HEK293 (cell line): ENCODE results near the gene ZNF146.
A peak's percentile ranks its signal among the peaks of the same experiment; 100 is the strongest.

Source experiments
- CTCF ChIA-PET: fragments of 350-600 bp; formaldehyde crosslinking; extraction: SDS; loops from one replicate; lab custom pipeline; 2021; ENCODE audit warnings: antibody characterized with exemption; lab: Yijun Ruan, JAX
- POLR2A ChIA-PET: fragments of 300-600 bp; formaldehyde crosslinking; extraction: SDS; loops from one replicate; lab custom pipeline; 2020; ENCODE audit warnings: antibody characterized with exemption, inconsistent platforms; lab: Yijun Ruan, JAX
- H3K27ac ChIP-seq: fragments of 200-500 bp; sonication (Bioruptor generic); 2 replicates; pipeline ENCODE4 v1.5.1; 2014; ENCODE audit warnings: low read depth, low read length, control low read depth, inconsistent platforms; ENCODE audit errors: extremely low read depth
- H3K36me3 ChIP-seq, 2 experiments: fragments of 200-500 bp in 1 of 2; sonication (Bioruptor generic) in 1 of 2; 1 replicate in 1 of 2; 2 replicates in 1 of 2; pipeline ENCODE4 v1.5.1; 2014 to 2017; ENCODE audit warnings: inconsistent platforms in 2 of 2, low read length in 2 of 2; ENCODE audit not compliant: control insufficient read depth in 2 of 2, insufficient read depth in 1 of 2
- H3K4me1 ChIP-seq: fragments of 200-500 bp; sonication (Bioruptor generic); 2 replicates; pipeline ENCODE4 v1.5.1; 2014; ENCODE audit warnings: mild to moderate bottlenecking, low read length, inconsistent platforms; ENCODE audit not compliant: control insufficient read depth, insufficient read depth
- H3K4me3 ChIP-seq: 2 replicates; pipeline ENCODE4 v1.5.1; 2011; ENCODE audit warnings: low read depth, mild to moderate bottlenecking, control low read depth, low read length, moderate library complexity
- H3K9me3 ChIP-seq: fragments of 200-500 bp; sonication (Bioruptor generic); 2 replicates; pipeline ENCODE4 v1.5.1; 2014; ENCODE audit warnings: low read depth, low read length, inconsistent platforms; ENCODE audit not compliant: control insufficient read depth, insufficient read depth
- KLF10 ChIP-seq: fragments of 450-650 bp; IDR thresholded peaks from 2 replicates; pipeline ENCODE4 v1.5.1; 2018; ENCODE audit warnings: missing biosample characterization, mild to moderate bottlenecking, missing genetic modification characterization
- KLF8 ChIP-seq: fragments of 450-650 bp; formaldehyde crosslinking; IDR thresholded peaks from 2 replicates; pipeline ENCODE4 v1.5.1; 2016; ENCODE audit warnings: missing biosample characterization, missing genetic modification characterization
- PRDM1 ChIP-seq: fragments of 450-650 bp; formaldehyde crosslinking; IDR thresholded peaks from 2 replicates; pipeline ENCODE4; 2016; ENCODE audit warnings: missing biosample characterization, missing genetic modification characterization
- SCRT2 ChIP-seq: fragments of 450-650 bp; formaldehyde crosslinking; IDR thresholded peaks from 2 replicates; pipeline ENCODE4 v1.5.1; 2016; ENCODE audit warnings: missing biosample characterization, missing genetic modification characterization
- SP3 ChIP-seq: fragments of 450-650 bp; formaldehyde crosslinking; IDR thresholded peaks from 2 replicates; pipeline ENCODE4 v1.5.1; 2016; ENCODE audit warnings: missing biosample characterization, missing genetic modification characterization
- TSHZ1 ChIP-seq: fragments of 450-650 bp; formaldehyde crosslinking; IDR thresholded peaks from 2 replicates; pipeline ENCODE4 v1.5.1; 2016; ENCODE audit warnings: missing biosample characterization, missing genetic modification characterization, borderline replicate concordance
- ZNF146 ChIP-seq: fragments of 450-650 bp; formaldehyde crosslinking; IDR thresholded peaks from 2 replicates; pipeline ENCODE4 v1.5.1; 2016; ENCODE audit warnings: missing biosample characterization, missing genetic modification characterization
- ZNF157 ChIP-seq: fragments of 450-650 bp; formaldehyde crosslinking; IDR thresholded peaks from 2 replicates; pipeline ENCODE4 v1.5.1; 2016; ENCODE audit warnings: missing biosample characterization, missing genetic modification characterization
- ZNF266 ChIP-seq: fragments of 450-650 bp; formaldehyde crosslinking; IDR thresholded peaks from 2 replicates; pipeline ENCODE4 v1.5.1; 2016; ENCODE audit warnings: missing biosample characterization, missing genetic modification characterization, low read depth
- ZNF274 ChIP-seq, 2 experiments: fragments of 200-500 bp in 1 of 2; fragments of 450-650 bp in 1 of 2; sonication (Bioruptor generic) in 1 of 2; formaldehyde crosslinking in 1 of 2; IDR thresholded peaks; 2 replicates each; pipeline versions ENCODE4 v1.5.1 to v1.6.1; 2014 to 2016; ENCODE audit warnings: borderline replicate concordance in 1 of 2, inconsistent platforms in 1 of 2, low read length in 1 of 2, missing biosample characterization in 1 of 2, missing genetic modification characterization in 1 of 2
- ZNF391 ChIP-seq: fragments of 450-650 bp; formaldehyde crosslinking; IDR thresholded peaks from 2 replicates; pipeline ENCODE4 v1.5.1; 2016; ENCODE audit warnings: low read depth, missing biosample characterization, missing genetic modification characterization, borderline replicate concordance
- ZNF654 ChIP-seq: fragments of 450-650 bp; formaldehyde crosslinking; IDR thresholded peaks from 2 replicates; pipeline ENCODE4 v1.5.1; 2016; ENCODE audit warnings: low read depth, missing biosample characterization, missing genetic modification characterization
- ZNF768 ChIP-seq: fragments of 450-650 bp; formaldehyde crosslinking; IDR thresholded peaks from 2 replicates; pipeline ENCODE4 v1.5.1; 2018; ENCODE audit warnings: missing biosample characterization, mild to moderate bottlenecking, missing genetic modification characterization
- TF ChIP-seq, protein P1 (sequence below): fragments of 450-650 bp; formaldehyde crosslinking; optimal IDR thresholded peaks from 2 replicates; pipeline ENCODE3; 2016; ENCODE audit warnings: missing biosample characterization, mild to moderate bottlenecking, missing genetic modification characterization
- TF ChIP-seq, protein P2 (sequence below): fragments of 450-650 bp; formaldehyde crosslinking; IDR thresholded peaks from 2 replicates; pipeline ENCODE4 v1.5.1; 2016; ENCODE audit warnings: missing biosample characterization, missing genetic modification characterization

Gene ZNF146

GRCh38 chr19:36196249-36196648 lies 18.7 kb upstream of the ZNF146 start:
- ChIA-PET CTCF (no interaction called here), POLR2A (interaction anchor here (0.6 to 1.2 kb wide), 2 partner anchors 18 to 767 kb away, joined by 3 to 4 read pairs; partner anchors contain the start of genes ZNF146 and ZNF565)
- Histone ChIP-seq H3K27ac (no peak overlapping the region), H3K4me1 (no peaks in the 10 kb centered on the region), H3K4me3 (no peak overlapping the region), H3K36me3 (peaks cover 16 to 45% of the 10 kb centered on the region in 2 experiments), H3K9me3 (no peaks in the 10 kb centered on the region)
- TF ChIP-seq ZNF768, result no peak
- TF ChIP-seq ZNF654, result no peak
- TF ChIP-seq TSHZ1 (tag by site-specific recombination), result no peak
- TF ChIP-seq, protein P1, sequence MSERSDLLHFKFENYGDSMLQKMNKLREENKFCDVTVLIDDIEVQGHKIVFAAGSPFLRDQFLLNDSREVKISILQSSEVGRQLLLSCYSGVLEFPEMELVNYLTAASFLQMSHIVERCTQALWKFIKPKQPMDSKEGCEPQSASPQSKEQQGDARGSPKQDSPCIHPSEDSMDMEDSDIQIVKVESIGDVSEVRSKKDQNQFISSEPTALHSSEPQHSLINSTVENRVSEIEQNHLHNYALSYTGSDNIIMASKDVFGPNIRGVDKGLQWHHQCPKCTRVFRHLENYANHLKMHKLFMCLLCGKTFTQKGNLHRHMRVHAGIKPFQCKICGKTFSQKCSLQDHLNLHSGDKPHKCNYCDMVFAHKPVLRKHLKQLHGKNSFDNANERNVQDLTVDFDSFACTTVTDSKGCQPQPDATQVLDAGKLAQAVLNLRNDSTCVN (tag by site-specific recombination), result no peak
- TF ChIP-seq ZNF391 (tag by site-specific recombination), result no peak
- TF ChIP-seq, protein P2, sequence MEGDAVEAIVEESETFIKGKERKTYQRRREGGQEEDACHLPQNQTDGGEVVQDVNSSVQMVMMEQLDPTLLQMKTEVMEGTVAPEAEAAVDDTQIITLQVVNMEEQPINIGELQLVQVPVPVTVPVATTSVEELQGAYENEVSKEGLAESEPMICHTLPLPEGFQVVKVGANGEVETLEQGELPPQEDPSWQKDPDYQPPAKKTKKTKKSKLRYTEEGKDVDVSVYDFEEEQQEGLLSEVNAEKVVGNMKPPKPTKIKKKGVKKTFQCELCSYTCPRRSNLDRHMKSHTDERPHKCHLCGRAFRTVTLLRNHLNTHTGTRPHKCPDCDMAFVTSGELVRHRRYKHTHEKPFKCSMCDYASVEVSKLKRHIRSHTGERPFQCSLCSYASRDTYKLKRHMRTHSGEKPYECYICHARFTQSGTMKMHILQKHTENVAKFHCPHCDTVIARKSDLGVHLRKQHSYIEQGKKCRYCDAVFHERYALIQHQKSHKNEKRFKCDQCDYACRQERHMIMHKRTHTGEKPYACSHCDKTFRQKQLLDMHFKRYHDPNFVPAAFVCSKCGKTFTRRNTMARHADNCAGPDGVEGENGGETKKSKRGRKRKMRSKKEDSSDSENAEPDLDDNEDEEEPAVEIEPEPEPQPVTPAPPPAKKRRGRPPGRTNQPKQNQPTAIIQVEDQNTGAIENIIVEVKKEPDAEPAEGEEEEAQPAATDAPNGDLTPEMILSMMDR (tag by site-specific recombination), result no peak
- no peak for TF ChIP-seq SCRT2 (tag by site-specific recombination)
- no peak for TF ChIP-seq KLF8 (tag by site-specific recombination)
- no peak for TF ChIP-seq ZNF274 (IDR thresholded peaks at IDR 0.05; ENCODE audit: low read length)
- TF ChIP-seq ZNF274 (tag by site-specific recombination; IDR thresholded peaks at IDR 0.05; ENCODE audit: borderline replicate concordance), result no peak
- no peak for TF ChIP-seq ZNF157 (tag by site-specific recombination)
- no peak for TF ChIP-seq ZNF266 (tag by site-specific recombination)
- no peak for TF ChIP-seq SP3 (tag by site-specific recombination)
- TF ChIP-seq KLF10, result no peak

- H3K4me1 ChIP-seq, result no peaks in the 10 kb centered on the region
- H3K9me3 ChIP-seq, result no peaks in the 10 kb centered on the region
- peaks cover 12 to 33% of the 10 kb centered on the region in 2 experiments; a peak in 2 of 3 replicates for H3K36me3 ChIP-seq
- TF ChIP-seq ZNF146 (tag by site-specific recombination), result 0 out of 2 replicates have a peak, but pooled peaks have one; percentile 18
- TF ChIP-seq PRDM1 (tag by site-specific recombination), result no peak
- TF ChIP-seq, all 188 proteins: peak for 1
- Histone ChIP-seq H3K4me3 (no peak overlapping the region), H3K27ac (no peak overlapping the region)
- POLR2A ChIA-PET, result interaction anchor here (1.2 kb wide), 1 partner anchor 16 kb away, joined by 3 read pairs; the partner anchor contains the start of genes ZNF146 and ZNF565
- CTCF ChIA-PET, result no interaction called here
Measured at GRCh38 chr19:36198119-36198518, 16.8 kb upstream of the ZNF146 start.
